HG02763 (cell line): ENCODE data around the gene DACT3.
"Not testable (repeated sequence)": the region's sequence is repeated elsewhere in the genome, so short reads cannot be mapped to it uniquely, and the experiment has no call there.

Source experiments
- ATAC-seq: cut with Tn5 transposase; IDR thresholded peaks from one replicate; pipeline ENCODE4 v1.9.1; 2021; ENCODE audit warnings: mild to moderate bottlenecking, moderate library complexity; ENCODE audit not compliant: unreplicated experiment

Gene DACT3

DNA sequence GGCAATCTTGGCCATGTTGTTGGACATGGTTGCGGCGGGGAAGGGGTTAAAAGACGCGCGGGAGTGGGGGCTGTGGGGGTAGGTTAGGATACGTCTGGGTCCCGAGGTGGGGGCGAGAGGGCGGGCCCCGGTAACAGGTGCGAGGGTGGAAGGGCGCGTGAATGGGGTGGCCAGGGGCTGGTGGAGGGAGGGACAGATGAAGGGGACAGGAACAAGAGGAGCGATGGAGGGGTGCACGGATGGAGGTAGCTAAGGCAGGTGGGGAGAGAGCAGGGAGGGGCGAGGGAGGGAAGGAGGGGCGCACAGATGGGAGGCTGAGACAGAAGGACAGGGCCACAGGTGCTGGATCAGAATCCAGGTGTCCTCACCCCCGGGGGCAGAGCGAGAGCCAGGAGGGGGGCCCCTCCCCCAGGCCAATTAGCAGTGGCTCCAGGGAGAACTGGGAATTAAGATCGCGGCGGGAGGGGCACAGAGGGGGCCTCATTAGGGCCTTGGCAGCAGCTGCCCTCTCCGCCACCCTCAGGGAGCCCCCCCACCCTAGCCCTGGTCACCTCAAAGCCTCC, 26.2 kb downstream of the DACT3 start:
- no peak for ATAC-seq

GRCh38 chr19:46634045-46634655, 26.8 kb downstream of the DACT3 start:
- ATAC-seq, result peak; percentile 64

- ATAC-seq, result no peak
Observed at GRCh38 chr19:46633130-46633529, 27.9 kb downstream of the DACT3 start.

DNA sequence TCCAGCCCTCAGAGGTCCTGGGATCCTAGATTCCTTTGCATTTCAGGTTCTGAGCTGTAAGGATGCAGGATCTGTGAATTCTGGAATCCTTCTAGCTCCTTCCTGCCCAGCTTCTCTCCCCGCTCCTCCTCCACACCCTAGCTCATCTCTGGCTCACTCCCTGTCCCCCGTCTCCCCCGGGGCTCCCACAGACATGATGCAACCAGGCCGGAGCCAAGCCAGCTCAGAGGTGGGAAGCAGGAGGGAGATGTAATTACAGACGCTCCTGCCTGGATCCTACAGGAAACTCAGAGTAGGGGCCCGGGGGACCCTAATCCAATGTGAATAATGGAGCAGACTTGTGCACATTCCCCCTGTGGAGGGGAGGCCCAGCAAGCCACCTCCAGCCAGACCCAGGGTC, 29.5 kb downstream of the DACT3 start:
- no peak for ATAC-seq

DNA sequence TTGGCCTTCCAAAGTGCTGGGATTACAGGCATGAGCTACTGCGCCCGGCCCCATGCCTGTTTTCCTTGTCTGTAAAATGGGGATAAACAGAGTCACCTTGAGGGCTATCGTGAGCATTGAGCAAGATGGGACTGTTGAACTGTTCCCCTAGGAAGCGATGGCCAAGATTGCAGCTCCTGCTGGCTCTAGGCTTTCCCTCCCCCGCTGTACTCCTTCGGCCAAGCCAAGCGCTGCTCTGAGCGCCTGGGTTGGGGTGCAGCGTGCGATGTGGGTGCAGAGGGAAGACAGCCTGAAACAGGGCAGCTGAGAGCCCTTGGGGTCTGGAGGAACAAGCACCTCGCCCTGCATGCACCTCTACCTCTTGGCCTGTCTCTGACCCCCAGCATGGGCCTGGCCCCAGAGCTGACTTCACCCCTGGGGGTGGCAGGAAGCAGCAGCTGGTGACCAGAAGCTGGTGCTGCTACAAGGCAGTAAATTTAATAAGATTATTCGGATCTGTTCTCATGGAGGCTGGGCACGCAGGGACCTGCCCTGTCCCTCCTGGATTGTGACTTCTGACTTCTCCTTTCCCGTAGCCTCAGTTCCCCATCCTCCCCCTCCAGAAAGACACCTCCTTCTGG, 30.3 kb downstream of the DACT3 start:
- no peak for ATAC-seq

DNA sequence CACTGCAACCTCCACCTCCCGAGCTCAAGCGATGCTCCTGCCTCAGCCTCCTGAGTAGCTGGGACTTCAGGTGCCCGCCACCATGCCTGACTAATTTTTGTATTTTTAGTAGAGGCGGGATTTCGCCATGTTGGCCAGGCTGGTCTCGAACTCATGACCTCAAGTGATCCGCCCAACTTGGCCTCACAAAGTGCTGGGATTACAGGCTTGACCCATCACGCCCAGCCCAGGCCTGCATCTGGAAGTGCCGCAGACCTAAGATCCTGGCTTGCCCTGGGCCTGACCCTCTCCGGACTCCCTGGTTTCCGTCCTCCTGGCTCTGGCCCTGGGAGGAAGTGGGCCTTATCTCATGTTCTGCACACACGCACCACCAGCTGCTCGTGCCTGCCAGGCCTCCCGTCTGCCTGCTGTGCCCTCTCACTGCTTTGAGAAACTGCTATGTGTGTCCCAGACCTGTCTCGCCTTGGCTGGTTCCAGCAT, 31.4 kb downstream of the DACT3 start:
- no peak for ATAC-seq

- ATAC-seq, result not testable (repeated sequence)
Observed at GRCh38 chr19:46628970-46629369, 32.0 kb downstream of the DACT3 start.

DNA sequence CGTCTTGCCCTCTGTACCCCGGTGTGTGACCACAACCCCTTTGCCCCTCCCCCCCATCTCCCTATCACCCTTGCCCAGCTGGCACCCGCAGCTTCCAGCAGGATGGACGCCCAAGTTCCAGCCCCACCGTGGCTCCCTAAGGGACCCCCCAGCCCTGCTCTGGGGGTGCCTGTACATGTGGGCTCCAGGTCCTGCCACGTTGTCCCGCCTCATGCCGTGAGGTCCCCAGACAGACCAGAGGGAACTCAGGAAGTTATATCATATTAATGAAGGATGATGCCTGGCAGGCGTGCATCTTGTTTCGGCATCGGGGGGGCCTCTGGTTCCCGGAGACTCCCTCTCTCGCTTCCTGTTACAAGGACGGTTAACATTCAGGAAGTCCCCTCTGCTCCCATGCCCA, 34.5 kb downstream of the DACT3 start:
- ATAC-seq, result no peak

DNA sequence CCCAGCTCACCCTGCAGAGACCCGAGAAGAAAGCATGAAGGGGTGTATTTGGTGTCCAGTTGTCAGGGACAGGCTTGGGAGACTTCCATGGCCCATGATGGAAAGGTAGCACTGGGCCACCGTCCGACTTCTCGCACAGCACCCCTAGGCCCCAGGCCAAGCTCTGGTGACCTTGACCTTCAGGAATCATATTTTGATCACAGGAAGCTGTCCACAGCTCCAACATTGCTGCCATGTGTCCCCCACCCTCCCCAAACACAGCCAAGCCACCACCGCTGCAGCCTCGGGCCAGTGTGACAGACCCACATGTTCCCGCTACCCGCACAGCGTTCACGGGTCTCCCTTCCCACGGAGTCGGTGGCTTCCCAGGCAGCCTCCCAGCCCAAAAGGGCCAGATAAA, 35.3 kb downstream of the DACT3 start:
- no peak for ATAC-seq

DNA sequence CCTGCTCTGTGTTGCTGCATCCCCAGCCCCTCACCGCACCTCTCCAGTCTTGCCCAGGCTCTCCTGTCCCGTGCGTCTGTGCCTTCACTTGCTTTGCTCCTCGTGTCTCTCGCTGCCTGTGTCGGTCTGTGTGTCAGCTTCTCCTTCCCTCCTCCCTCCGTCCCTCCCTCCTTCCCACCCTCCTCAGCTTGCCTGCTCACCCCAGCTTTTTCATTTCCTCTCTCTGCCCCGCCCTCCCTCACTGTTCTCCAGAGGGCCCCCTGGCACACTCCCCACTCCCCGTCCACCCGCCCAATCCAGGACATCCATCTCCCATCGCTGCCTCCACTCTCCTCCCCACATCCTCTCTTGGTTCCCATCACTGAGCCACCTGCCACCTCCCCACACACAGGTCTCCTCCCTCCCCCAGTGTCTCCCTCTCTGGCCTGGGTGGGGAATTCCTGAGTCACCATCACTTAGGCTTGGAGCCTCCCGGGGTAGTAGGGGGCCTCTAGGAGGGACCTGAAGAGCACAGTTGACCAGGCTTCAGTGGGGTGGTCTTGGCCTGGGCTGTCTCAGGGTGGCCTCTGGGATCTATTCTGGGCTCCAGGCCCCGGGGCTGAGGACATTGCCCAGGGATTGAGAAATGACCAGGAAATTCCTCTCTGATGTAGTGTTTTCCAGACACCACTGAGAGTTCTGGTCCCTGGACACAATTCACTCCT, 35.9 kb downstream of the DACT3 start, which contains the start of gene PTGIR:
TSS of gene PTGIR (minus strand) at position 132 of the 704 bp plus-strand sequence. CDS start 864 bp downstream, outside the sequence.
- ATAC-seq, result no peak

DNA sequence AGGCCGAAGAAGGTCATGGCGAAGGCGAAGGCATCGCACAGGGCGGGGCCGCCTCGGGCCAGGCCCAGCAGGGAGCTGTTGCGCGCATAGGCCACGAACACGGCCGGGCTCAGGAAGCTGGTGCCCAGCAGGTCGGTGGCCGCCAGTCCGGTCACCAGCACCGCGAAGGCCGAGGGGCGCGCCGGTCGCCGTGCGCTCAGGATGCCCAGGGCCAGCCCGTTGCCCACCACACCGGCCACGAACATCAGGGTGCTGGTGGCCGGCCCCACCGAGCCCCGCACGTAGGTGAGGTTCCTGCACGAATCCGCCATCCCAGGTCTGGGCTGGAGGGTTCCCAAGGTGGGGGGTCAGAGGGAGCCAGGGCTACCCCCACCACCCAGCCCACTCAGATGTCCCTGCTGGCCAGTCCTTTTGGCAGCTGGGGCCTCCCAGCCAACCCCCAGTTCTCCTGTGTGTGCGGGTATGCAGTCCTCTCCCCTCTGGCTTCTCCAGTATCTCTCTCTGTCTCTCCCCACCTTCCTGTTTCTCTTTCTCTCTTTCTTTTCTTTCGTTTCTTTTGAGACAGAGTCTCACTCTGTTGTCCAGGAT, 37.0 kb downstream of the DACT3 start:
- ATAC-seq, result no peak

GRCh38 chr19:46622118-46622446, 38.9 kb downstream of the DACT3 start:
- no peak for ATAC-seq

GRCh38 chr19:46621191-46622117, 39.5 kb downstream of the DACT3 start:
- no peak for ATAC-seq

DNA sequence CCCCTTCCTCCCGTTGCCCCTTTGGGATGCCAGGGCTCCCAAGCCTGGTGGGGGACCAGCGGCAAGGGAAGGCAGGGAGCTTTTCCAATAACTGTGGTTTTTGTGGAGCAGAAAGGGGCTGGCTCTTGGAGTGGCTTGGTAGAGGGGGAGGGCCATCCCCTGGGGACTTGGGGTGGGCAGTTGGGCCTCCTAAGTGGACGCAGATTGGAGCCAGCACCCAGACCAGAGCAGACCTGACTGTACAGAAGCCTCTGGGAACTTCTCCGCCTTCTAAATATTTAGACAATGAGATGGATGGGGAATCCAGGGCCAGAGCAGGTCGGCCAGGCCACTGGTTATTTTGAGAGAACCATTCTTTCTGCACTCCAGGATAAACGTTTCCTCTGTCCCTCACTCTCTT, 40.3 kb downstream of the DACT3 start:
- no peak for ATAC-seq

DNA sequence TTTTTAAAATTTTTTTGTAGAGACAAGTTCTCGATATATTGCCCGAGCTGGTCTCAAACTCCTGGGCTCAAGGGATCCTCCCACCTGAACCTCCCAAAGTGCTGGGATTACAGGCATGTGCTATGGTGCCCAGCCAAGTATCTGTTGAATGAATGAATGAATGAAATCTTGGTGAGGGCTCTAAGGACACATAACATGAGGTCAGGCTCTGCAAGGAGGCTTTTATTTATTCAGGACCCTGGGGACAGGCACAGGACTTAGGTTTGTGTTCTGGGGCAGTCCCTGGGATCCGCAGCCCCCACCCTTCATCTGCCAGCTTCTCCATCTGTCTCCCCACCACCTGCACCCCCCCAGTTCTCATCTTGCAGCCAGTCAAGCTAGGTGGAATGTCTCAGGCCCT, 40.7 kb downstream of the DACT3 start:
- ATAC-seq, result no peak

GRCh38 chr19:46618670-46619231, 42.2 kb downstream of the DACT3 start:
- ATAC-seq, result no peak

GRCh38 chr19:46617601-46618000, 43.4 kb downstream of the DACT3 start:
- ATAC-seq, result no peak

- no peak for ATAC-seq
Observed at GRCh38 chr19:46616631-46617322, 44.2 kb downstream of the DACT3 start.

GRCh38 chr19:46615966-46616365, 45.0 kb downstream of the DACT3 start:
- no peak for ATAC-seq
